H1 (cell line): ENCODE data around the gene VPS52. TPM values are rescaled to one million over a fixed set of nuclear protein-coding genes. Genes with fewer than 3 reads are reported as not detected.

Experiments
- TBP ChIP-seq: IDR thresholded peaks from 2 replicates; pipeline ENCODE4 v1.6.1; 2011; ENCODE audit warnings: low read depth, low read length, improper control_type of control experiment
- polyA plus RNA-seq, 7 experiments: library from polyadenylated mRNA; depleted of rRNA in 3 of 7; stranded (reverse) in 5 of 7; unstranded in 2 of 7; fragments of >200 nt in 5 of 7; fragments of 200-250 nt in 2 of 7; gene quantifications; 1 replicate in 5 of 7; 2 replicates in 1 of 7; 4 replicates in 1 of 7; pipeline versions ENCODE4 v1.2.1 to v1.2.3, GENCODE V29; 2011 to 2013; ENCODE audit warnings: missing spikeins in 2 of 7, mixed read lengths in 2 of 7
- total RNA-seq: library from RNA; stranded (reverse); fragmentation: NEBNext Ultra II Directional; extraction: Animal tissue kit (Norgen Biotek cat#: 25700); gene quantifications from 2 replicates; pipeline ENCODE4 v1.2.1, GENCODE V29; 2021
- TF ChIP-seq, protein P1 (sequence below): IDR thresholded peaks from 2 replicates; pipeline ENCODE4 v1.6.1; 2012; ENCODE audit warnings: low read length, inconsistent platforms

VPS52 gene
- total and polyA plus RNA-seq, 2 of the 8 experiments (the other 6 are each of a cell fraction or from before 2014, with no cell fraction given): 36.5 to 86.3 TPM

DNA sequence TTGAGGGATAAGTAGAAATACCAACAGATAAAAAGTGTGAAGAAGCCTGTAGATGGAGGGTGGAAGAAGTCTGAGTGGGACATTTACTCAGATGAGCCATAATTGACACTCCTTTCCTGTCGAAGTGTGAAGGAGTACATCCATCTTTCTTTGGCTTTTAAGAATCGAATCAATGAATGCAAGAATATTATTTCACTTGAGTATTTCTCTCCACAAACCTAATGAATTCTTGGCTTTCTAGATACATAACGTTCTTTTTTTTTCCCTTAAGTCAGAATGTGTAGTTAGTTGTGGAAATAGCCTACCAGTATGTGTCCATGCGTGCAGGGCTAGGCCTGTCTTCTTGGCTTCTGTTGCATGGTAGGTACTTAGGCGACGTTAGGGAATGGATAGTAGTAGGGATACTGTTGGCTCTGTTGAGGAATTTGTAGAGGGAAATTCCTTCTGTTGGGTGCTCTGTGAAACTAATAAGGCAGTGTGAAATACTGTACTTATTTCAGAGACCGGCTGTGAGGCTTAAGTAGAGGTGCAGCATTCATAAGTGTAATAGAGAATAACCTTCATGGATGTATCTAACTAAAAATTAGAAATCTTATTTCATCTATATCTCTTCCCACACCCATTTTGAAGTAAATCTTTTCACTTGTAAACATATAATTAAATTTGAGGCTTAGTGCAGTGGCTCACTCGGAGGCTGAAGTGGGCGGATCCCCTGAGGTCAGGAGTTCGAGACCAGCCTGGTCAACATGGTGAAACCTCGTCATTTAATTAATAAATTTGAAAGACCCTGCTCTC lies 1.6 kb upstream of the VPS52 start (continued):
- TF ChIP-seq, protein P1, sequence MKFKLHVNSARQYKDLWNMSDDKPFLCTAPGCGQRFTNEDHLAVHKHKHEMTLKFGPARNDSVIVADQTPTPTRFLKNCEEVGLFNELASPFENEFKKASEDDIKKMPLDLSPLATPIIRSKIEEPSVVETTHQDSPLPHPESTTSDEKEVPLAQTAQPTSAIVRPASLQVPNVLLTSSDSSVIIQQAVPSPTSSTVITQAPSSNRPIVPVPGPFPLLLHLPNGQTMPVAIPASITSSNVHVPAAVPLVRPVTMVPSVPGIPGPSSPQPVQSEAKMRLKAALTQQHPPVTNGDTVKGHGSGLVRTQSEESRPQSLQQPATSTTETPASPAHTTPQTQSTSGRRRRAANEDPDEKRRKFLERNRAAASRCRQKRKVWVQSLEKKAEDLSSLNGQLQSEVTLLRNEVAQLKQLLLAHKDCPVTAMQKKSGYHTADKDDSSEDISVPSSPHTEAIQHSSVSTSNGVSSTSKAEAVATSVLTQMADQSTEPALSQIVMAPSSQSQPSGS: no peak
- TF ChIP-seq TBP: no peak
